GM21529 (cell line): ENCODE data around the gene OBP2B.

Experiments used
- ATAC-seq: cut with Tn5 transposase; IDR thresholded peaks from one replicate; pipeline ENCODE4 v1.9.1; 2021; ENCODE audit not compliant: unreplicated experiment

Gene OBP2B

GRCh38 chr9:133202688-133203453, 6.2 kb downstream of the OBP2B start:
- no peak for ATAC-seq

DNA sequence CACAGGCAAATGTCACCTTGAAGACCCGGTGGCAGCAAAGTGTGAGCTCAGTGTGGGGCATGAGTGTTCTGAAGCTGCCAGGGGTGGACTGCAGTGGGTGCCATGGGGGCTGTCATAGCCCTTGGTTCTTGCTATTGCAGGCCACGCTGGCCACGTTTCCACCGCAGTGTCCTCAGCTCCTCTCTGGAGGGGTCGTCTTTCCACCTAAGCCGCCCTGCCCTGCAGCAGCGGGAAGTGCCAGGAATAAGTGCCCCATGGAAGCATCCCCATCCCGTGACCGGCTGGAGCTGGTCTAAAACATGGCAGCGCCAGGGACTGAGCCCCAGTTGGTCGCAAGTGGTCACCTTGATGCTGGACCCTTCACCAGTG, 6.9 kb downstream of the OBP2B start:
- no peak for ATAC-seq

GRCh38 chr9:133201424-133202144, 7.5 kb downstream of the OBP2B start:
- ATAC-seq: no peak

DNA sequence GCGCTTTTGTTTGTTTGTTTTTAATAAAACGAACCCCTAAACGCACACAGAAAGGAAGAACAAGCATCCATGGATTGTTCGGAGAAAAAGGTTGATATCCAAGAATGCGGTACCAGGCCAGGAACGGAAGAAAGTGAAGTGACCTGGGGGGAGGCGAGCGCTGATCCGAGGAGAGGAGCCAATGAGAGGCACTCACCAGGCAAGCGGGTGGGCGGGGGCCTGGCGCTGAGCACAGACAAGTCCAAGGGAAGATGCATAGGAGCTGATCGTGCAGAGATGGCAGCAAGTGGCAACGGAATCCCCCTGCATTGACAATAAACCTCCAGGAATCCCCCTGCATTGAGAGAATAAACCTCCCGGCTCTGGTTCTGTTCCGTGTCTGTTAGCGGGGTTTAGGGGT, 8.4 kb downstream of the OBP2B start:
- ATAC-seq: no peak

- no peak for ATAC-seq
These were observed 9.3 kb downstream of the OBP2B start for GRCh38 chr9:133199648-133200321.

GRCh38 chr9:133195029-133195428, 14.0 kb downstream of the OBP2B start:
- ATAC-seq: no peak

- ATAC-seq: no peak
These were observed 14.5 kb downstream of the OBP2B start for GRCh38 chr9:133194597-133194996.

DNA sequence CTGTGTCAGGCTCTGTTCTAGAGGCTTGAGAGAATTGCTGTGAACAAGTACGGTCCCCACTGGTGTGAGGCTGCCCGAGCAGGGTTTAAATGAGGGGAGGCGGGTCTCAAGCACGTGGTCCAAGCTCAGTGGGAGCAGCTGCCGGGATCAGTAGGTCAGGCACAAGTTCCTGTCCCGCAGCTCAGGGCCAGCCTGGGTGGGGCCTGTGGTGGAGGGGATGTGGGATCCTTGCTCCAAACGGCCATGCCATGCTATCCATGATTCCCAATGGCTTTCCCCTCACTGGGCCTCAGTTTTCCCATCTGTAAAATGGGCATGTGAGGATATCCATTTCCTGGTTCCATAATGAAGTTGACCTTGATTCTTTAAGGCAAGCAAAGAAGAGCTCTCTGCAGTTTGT, 17.1 kb downstream of the OBP2B start:
- ATAC-seq: no peak

DNA sequence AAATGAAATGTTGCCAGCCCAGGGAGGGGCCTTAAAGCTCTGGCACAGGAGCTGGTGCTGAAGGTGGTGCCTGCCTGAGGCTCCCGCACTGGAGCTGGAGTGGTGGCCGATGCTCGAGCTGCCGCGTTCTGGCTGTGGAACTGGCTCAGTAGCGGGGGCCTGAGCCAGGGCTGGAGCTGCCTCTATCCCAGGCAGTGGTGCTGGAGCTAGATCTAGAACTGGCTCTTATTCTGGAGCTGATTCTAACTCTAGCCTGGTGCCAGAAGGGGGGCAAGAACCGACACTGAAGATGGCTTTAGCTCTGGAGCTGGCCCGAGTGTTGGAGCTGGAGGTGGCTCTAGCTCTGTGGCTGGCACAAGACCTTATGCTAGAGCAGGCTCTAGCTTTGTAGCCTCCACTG, 19.2 kb downstream of the OBP2B start:
- ATAC-seq: no peak

DNA sequence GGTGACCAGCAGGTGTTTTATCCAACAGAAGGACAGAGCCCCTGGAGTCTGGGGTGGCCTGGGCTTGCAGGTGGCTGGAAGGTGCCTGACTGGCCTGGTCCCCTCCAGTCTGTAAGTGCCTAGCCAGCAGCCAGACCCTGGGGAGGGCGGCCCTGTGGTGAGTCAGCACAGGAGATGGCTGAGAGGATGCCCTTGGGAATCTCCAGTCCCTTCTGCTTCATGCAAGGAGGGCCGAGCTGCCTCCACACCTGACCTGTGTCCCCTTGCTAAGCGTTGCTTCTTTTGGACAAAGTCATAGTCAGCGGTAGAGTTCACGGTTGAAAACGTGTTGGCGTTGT, 20.2 kb downstream of the OBP2B start:
- ATAC-seq: no peak

- no peak for ATAC-seq
These were observed 20.8 kb downstream of the OBP2B start for GRCh38 chr9:133188006-133188842.

DNA sequence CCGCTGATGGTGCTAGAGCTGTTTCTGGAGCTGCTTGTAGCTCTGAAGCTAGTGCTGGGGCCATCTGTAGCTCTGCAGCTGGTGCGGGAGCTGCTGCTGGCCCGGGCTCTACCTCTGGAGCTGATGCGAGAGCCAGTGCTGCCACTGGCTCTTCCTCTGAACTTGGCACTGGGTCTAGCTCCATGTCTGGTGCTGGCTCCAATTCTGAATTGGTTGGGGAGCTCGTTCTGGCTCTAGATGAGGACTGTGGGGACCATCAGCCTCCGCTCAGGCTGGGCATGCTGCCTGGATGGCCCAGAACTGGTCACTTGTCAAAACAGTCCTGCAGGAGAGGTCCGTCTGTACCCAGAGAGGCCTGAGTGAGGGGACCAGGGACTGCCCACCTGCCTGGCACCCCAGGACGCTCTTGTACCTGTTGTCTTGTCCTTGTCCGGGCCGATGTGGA, 21.5 kb downstream of the OBP2B start:
- no peak for ATAC-seq

GRCh38 chr9:133186736-133187135, 22.3 kb downstream of the OBP2B start:
- ATAC-seq: no peak

GRCh38 chr9:133184971-133185370, 24.1 kb downstream of the OBP2B start:
- no peak for ATAC-seq

- ATAC-seq: no peak
These were observed 26.9 kb downstream of the OBP2B start for GRCh38 chr9:133182151-133182550.

DNA sequence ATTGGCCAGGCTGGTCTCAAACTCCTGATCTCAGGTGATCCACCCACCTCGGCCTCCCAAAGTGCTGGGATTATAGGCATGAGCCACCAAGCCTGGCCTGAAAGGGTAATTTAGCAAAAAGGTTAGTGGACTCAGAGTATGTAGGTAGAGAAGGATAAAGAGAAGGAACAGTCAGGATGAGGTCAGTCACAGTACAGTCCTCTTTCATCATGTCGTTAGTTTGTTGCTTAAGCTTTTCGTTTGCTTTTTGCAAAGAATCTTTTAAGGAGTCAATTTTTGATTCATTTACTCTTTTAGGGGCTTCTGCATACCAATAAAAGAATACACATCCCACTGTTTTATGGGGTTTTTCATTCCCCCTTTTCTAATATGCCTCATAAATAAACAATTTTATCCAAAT, 27.5 kb downstream of the OBP2B start:
- no peak for ATAC-seq

DNA sequence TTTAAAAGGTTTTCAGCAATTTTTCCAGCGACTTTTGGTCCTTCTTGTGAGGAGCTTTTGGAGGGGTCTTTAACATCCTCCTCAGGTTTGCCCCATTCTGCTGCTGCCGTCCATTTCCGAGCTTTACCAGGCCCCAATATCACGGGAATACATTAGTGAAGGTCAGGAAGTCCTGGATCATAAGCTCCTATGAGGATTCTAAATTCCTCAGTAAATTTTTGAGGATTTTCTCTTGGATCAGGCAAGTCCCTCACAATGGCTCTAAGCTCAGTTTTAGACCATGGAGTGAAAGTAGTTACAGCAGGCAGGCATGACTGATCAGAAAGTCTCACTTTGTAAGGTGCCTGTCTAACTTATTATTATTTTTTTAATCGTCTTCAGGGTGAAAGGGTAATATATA, 28.1 kb downstream of the OBP2B start:
- no peak for ATAC-seq

- no peak for ATAC-seq
These were observed 36.0 kb downstream of the OBP2B start for GRCh38 chr9:133173056-133173455.

- ATAC-seq: no peak
These were observed 37.7 kb downstream of the OBP2B start for GRCh38 chr9:133171161-133171961.

DNA sequence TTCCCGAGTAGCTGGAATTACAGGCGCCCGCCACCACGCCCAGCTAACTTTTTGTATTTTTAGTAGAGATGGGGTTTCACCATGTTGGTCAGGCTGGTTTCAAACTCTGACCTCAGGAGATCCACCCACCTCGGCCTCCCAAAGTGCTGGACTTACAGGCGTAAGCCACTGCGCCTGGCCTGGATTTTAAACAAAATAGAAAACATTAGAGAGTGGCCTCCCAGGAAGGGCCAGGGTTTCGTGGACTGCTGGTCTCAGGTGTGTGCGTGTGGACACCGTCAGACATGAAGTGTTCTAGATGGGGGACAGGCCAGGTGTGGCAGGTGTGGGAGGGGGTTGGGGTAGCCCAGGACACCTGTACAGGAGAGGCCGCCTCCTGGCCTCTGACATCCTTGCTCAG, 38.3 kb downstream of the OBP2B start:
- no peak for ATAC-seq
